HUDEP-2 (cell line): ENCODE data around the gene MVK.

Experiments used
- DNase-seq, 76 experiments: peaks; one replicate each; lab custom pipeline; 2025; ENCODE audit not compliant: unreplicated experiment in 76 of 76; lab: John Stamatoyannopoulos, UW

MVK gene

DNA sequence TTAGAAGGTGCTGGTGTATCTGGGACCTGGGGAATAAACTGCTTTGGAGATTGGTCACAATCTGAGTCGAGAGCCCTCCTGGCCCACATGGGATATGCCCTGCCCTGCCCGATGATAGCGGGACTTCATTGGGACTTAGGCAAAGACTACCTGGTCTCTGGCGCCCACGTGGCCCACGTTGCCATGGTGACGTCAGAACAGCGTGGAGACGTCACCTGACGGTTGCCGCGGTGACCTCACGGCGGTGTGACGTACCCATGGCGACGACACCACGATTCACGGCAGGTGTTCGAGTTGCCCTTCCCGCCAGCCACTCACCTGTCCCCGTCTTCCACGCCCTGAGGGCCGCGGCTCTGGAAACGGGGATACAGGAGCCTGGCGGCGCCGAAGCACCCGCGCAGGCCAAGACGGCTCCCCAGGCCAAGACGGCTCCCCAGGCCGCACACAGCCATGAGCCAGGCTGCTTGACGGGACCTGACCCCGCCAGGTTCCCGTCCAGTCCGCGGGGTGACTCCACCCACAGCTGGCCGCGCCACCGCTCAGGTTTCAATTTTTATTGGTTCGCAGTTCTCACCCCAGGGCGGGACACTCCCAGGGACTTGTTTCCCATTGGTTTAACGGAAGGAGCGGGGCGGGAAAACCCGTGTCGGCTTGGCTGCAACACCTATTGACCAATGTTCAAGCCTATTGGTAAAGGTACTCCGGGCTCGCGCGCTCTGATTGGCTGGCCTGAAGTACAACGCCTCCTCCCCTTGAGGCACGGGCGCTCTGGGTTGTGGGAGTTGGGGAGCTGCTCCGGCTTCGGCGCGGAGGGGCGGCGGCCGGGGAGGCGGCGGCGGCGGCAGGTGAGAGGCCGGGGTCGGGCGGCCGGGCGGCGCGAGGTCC, at the start of gene MVK, which contains the start of gene MMAB:
MVK (plus strand) TSS at position 766 of the 885 bp plus-strand sequence. CDS start 1,029 bp downstream, outside the sequence.
MMAB (minus strand) TSS at position 476 of the 885 bp plus-strand sequence; CDS start at position 452, 24 bp downstream.
- peak; percentile 46 to 99 (median 98) for DNase-seq

DNA sequence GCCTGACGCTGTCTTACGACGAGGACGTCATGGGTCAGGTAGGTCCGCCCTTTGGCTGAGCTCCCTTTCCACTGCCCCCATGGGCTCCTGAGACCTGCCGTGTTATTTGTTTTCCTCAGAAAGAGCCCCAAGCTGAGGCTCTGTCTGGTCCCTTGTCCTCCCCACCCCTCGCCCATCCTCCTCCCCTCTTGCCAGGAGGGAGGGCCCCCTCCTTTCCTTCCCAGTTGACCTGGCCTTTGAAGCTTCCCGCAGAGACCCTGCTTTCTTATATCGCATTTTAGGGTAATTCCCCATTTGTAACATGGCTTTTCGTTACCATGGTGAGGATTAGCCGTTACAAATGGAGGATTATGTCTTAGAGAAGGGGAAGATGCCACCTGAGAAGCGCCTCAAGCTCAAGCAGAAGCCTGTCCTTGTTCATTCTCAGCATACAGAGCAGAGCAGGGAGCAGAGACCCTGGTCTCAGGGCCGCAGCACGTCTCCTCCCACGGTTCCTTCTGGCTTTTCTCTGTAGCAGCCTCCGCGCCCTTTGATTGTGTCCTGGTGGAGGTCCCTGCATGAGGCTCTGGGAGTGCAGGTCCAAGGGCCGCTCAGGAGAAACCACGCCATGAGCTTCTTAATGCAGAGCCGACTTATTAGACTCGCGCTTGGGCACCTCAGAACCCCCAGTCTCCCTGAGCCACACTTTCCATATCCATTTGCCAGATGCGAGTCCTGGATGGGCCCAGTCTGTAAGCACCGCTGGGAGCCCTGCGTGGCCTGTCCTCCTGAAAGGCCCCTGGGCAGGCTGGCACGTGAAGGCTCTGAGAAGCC, 48.9 kb upstream of the MVK start:
- DNase-seq = no peak

DNA sequence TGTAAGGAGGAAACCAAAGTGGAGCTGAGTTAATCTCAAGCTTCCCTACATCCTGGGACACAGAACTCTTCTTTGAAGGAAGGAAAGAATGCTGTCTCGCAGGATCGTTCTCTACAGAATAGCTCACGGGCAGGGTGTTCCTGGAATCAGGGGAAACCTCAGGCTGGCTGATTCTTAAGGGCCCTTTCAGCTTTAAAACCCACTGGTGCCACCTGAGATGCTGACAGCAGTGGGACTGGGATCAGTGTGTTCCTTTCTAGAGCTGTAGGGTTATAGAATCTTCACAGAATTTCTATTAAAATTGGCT, 48.4 kb upstream of the MVK start:
- no peak for DNase-seq

DNA sequence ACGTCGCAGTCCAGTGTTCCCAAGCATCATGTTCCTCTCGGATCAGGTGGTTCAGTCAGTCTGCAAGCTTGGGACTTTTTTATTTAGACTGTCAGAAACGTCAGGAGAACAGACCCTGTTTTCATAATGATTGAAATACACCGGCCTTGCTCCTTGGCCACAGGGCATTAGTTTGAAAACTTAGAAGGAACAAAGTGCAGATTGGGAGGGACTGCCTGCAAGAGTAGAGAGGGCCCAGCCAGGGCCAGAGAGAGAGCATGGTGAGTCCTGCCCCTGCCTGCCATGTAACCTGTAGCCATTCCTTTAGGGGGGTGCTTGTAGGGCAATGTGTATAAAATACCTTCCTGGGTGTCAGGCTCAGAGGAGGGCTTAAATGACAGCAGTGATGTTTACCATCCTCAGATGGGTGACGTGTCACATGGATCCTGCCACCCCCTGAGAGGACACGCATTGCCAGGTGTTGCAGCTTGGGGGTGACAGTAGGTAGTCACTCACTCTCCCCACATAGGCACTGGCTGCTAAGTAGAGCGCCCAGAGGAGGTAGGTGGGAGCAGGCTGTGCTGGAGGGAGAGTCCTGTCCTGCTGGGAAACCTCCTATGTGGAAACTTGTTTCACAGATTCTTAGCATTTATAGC, 46.0 kb upstream of the MVK start:
- DNase-seq = no peak

DNA sequence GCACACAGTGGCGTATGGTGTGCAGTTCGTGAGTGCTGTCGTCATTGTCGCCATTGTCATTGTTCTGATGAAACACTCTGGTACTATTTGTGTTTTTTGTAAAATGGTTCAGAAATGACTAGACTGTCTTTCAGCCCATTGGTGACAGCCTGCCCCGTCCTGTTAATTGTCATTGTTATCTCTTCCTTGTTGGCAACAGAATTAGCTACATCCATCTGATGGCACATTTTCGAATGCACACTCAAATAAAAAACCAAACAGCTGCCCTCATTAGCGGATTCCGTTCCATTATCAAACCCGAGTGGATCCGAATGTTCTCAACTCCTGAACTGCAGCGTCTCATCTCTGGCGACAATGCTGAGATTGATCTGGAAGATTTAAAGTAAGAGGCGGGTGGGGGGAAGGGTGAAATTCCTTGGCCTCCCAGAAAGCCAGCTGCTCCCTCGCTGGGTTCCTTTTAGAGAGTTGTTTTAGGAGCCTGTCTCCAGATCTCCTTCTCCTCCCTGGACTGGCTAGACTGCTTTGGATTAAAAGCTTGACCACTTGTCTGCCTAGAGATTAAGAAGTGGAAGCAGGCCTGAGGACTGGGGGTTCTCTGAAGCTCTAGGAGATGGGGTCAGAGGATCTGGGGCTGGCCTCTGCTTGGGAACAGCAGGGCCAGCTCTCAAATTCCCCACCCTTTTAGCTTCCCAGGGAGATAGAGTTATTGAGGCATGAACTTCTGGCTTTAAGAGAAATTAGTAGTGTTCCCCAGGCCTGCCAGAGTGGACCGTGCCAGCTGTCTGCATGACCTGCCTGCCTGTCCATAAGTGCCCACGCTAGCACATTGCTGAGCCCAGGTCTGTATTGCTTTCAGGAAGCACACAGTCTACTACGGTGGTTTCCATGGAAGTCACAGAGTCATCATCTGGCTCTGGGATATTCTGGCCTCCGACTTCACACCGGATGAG, 43.6 kb upstream of the MVK start:
- no peak for DNase-seq

DNA sequence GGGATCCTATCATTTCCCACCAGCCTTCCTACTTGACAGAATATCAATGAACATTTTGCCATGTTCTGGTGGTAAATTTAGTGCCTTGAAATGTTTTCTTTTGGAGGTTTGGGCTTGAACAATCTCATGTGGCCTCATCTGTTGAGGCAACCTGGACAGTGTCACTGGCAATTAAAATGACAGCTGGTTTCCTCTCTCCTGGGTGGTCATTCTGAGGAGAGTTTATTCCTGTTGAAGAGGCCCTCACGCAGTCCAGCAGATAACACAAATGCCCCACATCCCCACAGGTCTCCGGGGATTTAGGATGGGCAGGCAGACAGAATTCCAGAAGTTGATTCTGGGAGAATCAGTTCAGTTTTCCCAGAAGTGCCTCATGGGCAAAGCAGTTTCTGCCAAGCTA, 42.2 kb upstream of the MVK start:
- DNase-seq = no peak

DNA sequence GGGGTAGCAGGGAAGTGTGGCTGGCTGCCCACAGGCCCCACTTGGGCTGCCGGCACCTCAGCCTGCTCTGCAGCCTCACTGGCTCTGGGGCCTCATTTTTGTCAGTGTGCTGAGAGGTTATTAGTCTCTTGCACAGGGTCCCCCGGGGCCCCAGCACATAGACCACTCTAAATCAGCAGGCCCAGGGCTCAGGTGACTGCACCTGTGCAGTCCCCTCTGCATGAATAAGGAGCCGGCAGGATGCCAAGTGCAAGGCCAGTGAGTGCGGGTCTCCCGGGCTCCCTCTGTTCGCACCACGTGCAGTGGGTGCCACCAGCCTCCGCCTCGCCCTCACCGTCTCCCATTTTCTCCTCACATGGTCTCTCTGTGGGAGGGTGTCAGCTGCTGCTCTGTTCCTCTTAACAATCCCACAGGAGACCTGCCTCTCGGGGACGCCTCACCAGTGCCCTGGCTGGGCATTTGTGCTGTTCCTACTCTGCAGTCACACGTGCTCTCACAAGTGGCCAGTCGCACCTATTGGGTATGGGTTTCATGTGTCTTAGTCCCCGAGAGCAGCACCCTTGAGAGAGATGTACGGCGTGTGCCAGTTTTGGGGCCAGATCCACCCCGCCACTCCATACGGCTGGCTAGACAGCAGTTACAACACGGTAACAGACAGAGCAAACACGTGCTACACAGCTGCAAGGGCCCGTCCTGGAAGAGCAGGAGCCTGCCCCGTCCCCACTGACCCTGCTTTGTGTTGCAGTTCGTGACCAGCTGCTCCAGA, 40.7 kb upstream of the MVK start:
- DNase-seq = no peak

DNA sequence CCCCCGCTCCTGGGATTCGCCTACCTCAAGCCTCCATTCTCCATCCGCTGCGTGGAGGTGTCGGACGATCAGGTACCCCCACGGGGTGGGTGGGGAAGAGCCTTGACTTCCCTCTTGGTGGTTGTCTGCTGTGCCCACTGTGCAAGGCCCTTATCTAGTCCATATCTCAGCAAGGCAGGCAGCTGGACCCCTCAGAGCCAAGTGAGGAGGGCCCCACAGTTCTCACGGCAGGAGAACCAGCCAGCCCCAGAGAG, 40.2 kb upstream of the MVK start:
- no peak for DNase-seq

DNA sequence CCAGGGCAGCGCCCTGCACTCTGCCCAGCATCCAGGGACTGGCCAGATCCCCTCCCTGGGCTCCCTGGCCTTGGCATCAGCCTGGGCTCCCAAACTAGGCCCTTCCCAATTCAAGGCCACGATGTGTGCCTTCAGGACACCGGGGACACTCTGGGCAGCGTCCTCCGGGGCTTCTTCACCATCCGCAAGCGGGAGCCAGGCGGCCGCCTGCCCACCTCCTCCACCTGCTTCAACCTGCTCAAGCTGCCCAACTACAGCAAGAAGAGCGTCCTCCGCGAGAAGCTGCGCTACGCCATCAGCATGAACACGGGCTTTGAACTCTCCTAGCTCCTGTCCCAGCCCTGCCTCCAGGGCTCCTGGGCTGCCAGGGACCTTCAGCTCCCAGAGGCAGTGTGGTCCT, 39.1 kb upstream of the MVK start:
- no peak for DNase-seq

DNA sequence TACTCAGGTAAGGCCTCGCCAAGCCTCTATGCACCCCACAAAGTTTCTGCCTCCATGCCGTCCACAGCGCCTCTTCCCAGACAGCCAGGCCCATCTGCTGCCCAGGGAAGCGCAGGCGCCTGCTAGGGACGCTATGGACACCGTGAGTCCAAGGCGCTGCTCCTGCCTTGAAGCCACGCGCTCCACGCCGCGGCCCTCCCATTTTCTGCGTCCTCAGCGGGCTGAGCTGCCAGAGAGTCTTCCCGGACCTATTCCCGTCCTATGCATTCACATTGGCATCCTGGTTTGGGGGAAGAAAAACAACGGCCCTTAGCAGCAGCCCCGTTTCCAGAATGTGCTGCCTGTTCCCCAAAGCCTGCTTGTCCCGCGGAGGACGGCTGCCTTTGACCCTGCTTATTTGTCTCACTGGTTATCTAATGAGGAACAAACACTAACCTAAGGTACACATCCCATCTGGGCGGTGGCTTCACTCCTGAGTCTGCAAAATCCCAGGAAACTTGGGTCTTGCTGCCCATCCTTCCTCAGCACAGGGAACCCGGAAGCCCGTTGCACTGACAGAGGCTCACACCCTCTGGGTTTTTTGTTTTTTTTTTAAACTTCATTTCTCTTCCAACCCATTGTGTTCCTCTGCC, 38.2 kb upstream of the MVK start:
- no peak for DNase-seq

DNA sequence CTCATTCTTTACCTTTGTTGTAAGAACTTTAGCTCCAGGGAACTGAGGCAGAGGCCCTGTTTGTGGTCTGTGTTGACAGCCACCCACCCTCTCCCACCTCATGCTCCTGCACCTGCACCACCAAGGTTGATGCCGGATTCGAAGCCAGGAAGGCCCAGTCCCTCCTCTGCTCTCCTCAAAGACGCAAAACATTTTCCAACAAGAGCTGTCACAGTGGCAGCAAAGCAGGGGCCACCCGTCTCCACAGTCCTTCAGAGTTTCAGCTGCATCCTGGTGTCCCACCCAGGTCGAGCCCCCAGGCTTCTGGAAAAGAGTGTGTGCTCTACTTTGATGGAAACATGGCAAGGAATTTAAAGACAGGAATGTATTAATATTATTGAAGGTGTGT, 37.7 kb upstream of the MVK start:
- DNase-seq = no peak

DNA sequence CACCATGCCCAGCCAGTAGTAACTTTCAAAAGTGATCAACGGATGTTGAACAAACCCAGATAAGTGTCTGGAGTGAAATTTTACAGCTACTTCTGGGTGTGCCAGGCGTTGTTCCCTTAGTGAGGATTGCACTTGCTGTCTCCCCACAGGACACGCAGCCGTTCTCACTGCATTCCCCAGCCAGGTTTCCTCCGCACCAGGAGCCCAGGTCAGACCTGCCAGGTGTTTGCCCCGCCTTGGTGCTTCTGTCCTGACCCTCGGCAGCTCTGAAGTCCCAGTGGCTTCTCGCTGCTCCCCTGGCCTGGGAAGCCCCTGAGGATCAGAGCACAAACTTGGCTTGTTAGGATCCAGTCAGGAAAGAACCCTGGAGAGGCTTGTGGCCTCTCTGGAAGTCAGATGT, 36.5 kb upstream of the MVK start:
- DNase-seq = no peak

DNA sequence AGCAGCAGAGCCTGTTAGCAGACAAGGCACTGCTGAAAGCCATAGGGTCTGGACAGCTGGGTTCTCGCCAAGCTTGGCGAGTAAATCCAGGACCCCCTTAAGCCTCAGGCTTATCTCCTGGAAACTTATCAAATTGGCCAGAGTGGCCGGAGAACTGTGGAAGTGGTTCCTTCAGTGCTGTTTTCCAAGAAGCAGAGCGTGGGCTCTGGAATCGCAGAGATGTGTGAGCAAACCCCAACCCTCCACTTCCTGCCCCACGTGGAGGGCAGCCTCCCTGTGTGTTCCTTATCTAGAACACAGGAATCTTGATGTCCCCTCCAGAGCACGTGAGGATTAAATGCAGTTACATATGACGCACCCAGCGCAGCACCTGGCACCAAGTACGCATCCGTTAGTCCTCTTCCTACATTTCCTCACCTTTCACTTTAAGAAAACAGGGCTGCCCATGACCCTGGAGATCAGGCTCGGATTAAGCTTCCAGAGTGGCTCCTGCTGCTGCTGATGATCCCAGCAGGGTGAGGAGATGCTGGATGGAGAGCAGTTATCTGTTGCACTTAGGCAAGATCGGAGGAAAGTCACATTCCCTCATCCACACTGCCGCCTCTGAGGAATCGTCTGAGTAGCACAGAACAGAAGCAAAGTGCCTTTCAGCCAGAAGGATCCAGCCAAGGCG, 35.3 kb upstream of the MVK start:
- no peak for DNase-seq

DNA sequence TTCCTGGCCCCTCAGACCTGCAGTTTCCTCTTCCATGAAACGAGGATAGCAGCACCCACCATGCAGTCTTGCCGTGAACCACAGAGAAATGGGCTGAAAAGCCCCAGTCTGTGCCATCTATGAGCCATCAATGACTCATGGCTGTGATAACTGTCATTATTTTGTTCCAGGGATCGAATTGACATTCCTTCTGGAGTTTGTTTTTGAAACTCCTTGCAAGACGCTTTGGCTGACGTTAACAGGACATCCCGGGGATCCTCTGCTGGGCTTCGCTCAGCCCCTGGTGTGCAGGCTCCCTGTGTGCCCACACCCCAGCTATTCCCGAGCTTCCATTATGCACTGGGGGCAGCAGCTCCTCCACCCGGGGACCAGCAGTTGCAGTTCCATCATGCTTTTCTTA, 34.1 kb upstream of the MVK start:
- DNase-seq = no peak

DNA sequence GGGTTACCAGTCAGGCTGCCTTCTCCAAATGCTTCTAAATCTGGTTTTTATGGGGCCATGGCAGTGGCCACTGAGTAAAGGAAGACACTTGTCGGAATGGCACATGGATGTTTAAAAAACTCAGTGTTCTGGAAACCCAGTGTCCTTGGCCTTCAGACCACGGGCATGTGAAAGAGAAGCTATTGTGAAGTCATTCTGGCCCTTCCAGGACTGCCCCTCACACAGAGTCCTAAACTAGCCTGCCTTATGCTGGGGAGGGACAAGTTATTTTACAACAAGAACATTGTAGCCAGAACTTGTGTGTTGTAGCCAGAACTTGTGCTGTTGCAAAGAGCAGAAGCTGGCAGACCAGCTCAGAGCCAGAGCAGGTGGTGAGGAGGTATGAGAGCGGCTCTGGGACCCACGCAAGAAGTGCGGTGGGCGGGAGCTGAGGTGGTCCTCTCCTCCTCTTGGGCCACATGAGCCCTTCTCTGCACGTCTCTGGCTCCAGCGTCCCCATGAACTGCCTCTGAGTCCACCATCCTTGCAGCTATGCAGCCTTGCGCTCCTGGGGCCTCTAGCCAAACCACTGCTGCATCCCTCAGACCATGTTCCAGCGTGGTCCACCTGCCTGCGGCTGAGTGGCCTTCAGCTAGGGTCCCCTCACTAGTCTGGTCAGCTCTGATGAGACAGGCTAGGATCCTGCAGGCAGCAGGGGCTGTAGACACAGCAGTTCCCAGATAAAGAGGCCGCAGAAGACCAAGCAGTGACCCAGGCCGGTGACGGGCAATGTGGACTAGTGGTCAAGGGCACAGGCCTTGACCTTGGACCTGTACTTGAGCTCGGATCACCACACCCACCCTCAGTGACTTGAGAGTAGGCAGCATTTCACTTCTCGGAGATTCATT, 32.8 kb upstream of the MVK start:
- no peak for DNase-seq

DNA sequence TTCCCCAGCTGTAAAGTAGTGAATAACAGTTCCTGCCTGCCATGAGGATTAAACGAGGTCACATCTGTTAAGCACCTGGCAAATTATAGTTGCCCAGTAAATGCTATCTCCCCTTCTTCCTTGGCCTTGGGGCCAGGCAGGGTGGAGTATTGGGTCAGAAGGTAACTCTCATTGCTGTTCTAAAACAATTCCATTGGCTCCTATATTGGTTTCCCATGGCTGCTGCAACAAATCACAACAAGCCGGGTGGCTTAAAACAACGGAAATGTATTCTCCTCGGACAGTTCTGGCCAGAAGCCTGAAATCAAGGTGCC, 32.2 kb upstream of the MVK start:
- no peak for DNase-seq

DNA sequence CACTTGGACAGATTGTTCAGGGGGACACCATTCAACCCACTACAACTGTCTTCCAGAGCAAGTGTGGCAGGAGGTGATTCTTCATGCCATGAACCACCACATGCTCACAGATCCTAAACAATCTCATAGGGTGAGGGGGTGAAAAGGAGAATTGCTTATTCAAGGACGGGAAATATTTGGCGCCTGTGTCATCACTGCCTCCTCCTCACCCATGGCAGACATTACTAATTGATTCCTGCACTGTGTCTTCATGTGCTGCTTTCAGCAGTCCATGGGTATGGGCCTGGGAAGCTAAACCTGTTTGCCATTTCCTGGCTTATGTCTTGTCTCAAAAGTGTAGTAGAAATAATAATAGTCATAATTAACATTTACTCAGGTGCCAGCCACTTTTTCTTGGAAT, 31.6 kb upstream of the MVK start:
- DNase-seq = no peak

DNA sequence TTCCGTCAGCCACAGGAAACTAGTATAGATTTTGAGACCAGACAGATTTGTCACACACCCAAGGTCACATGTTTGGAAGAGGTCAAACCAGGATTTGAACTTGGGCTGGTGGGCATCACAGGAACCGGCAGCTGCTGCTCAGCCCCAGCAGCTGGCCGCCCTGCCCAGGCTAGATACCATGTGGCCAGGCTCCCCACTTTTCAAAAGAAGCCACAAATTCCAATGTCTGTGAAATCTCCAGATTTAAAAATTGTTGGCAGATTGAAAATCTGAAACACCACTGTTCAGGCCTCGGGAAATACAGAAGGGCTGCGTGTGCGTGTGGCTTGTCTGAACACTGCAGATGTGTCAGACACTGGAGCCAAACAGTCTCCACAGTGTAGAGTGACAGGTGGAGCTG, 30.7 kb upstream of the MVK start:
- no peak for DNase-seq
